NCI-H2107 treated with DMSO at 0.1 percent for 48 hours (cell line): Measurements from ENCODE around the gene KLF1.
"Not testable (repeated sequence)": the region's sequence is repeated elsewhere in the genome, so short reads cannot be mapped to it uniquely, and the experiment has no call there.

ENCODE experiments used
- DNase-seq: peaks from one replicate; lab custom pipeline; 2025; ENCODE audit not compliant: unreplicated experiment; lab: John Stamatoyannopoulos, UW

KLF1 gene

DNA sequence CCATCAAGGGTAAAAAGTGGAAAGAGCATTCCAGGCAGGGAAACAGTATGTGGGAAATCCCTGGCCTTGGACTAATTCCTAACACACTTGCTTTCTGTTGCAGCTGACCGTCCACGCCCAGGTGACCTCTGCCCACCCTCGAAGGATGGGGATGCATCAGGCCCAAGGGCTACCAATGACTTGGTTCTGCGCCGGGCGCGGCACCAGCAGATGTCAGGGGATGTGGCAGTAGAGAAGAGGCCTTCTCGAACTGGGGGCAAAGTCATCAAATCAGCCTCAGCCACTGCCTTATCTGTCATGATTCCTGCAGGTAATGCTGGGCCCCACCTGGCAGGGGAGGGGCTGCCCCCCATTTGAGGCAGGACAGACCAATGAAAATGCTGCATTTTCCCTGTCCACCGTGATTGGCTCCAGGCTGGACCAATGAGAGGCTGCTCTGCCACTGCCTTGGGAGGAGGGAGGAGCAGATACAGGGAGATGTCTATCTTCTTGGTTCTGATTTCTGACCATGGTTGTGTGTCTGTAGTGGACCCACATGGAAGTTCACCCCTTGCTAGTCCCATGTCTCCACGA lies 18.4 kb downstream of the KLF1 start:
- DNase-seq, result no peak

GRCh38 chr19:12867120-12868099 lies 19.6 kb downstream of the KLF1 start:
- no peak for DNase-seq

DNA sequence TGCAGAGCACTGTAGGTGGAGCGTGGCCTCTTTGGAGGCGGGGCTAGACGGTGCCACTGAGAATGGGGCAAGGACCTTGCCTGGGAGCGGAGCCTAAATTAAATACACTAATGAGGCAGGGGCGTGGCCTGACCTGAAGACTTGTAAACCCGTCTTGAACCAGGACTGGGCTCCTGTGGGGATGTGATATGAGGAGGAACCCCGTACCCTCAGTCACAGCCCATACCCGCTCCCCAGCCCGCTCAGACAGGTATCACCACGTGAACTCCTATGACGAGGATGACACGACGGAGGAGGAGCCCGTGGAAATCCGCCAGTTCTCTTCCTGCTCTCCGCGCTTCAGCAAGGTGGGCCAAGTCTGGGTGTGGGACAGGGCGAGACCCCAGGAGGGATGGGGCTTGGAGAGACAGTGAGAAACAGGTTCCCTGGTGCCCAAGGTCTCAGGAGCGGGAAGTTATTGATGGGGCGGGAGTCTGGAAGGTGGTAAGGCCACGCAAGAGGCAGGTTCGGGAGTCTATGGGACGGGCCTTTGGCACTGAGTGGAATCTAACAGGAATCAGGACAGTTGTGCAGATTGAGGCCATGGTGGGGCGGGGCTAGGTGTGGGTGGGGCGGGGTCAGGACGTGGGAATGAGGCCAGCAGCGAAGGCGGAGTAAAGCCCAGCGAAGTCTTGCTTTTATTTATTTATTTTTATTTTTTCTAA lies 20.4 kb downstream of the KLF1 start:
- no peak for DNase-seq

DNA sequence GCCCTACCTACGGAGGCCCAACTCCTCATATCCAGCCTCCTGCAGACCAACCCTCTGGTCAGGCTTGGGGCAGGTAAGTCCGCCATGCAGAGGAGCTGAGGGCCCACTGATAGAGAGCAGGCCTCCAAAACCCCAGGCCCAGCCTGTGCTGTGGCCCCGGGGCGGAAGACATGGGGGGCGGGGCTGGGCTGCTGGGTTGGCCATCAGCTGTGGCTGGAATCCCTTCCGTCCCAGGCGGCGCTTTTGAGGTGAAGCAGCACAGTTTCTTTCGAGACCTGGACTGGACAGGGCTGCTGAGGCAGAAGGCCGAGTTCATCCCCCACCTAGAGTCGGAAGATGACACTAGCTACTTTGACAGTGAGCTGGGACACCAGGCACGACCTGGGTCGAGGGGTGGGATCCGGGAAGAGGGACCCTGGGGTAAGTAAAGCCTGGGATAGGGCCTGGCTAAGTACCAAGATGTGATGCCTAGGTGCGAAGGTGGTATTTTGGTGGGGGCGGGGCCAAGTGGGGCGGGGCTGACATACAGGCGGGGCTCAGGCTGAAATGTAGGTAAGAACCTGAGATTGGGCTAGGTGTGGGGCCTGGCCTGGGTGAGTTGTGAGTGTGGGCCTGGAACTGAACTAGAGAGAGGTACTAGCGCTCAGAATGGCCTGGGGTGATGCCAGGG lies 21.1 kb downstream of the KLF1 start:
- DNase-seq, result no peak

- no peak for DNase-seq
Measured at GRCh38 chr19:12864721-12865715, 22.0 kb downstream of the KLF1 start.

- no peak for DNase-seq
Measured at GRCh38 chr19:12864143-12864542, 22.9 kb downstream of the KLF1 start.

DNA sequence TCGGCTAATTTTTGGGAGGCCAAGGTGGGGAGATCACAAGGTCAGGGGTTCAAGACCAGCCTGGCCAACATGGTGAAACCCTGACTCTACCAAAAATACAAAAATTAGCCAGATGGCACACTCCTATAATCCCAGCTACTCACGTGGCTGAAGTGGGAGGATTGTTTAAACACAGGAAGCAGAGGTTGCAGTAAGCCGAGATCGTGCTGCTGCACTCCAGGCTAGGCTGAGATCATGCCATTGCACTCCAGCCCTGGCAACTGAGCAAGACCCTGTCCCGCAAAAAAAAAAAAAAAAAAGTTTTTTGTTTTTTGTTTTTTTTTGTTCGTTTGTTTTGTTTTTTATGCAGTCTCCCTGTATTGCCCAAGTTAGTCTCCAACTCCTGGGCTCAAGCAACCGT lies 27.5 kb downstream of the KLF1 start:
- no peak for DNase-seq

- DNase-seq, result no peak
Measured at GRCh38 chr19:12858041-12858928, 28.7 kb downstream of the KLF1 start.

GRCh38 chr19:12856653-12857052 lies 30.3 kb downstream of the KLF1 start:
- DNase-seq, result no peak

- DNase-seq, result peak; percentile 23
Measured at GRCh38 chr19:12847159-12848139, 39.6 kb downstream of the KLF1 start.

DNA sequence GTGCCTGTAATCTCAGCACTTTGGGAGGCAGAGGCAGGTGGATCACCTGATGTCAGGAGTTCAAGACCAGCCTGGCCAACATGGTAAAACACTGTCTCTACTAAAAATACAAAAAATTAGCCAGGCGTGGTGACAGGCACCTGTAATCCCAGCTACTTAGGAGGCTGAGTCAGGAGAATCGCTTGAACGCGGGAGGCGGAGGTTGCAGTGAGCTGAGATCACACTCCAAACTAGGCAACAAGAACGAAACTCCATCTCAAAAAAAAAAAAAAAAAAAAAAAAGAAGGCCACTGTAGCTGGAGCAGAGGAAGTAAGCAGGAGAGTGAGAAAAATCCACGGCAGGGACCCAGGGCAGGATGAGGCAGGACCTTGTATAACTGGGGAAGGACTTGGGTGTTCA lies 40.4 kb downstream of the KLF1 start:
- DNase-seq, result not testable (repeated sequence)

- DNase-seq, result no peak
Measured at GRCh38 chr19:12843999-12844732, 42.8 kb downstream of the KLF1 start.

DNA sequence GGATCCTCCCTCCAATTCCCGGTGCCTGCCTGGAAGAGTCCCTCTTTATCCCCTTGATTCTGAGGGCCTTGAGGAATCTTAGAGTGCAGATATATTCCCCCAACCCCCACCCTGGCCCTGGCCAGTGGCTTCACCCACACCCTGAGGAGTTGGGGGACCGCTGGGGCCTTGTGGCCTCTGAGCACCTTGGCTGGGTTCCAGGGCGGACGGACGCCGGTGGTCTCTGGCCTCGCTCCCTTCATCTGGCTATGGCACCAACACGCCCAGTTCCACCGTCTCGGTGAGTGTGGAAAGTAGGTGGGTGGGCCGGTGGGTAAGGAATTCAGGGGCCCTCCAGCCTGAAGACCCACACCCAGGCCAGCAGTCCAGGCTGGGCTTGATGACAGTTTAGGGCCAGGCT lies 43.7 kb downstream of the KLF1 start:
- DNase-seq, result no peak

DNA sequence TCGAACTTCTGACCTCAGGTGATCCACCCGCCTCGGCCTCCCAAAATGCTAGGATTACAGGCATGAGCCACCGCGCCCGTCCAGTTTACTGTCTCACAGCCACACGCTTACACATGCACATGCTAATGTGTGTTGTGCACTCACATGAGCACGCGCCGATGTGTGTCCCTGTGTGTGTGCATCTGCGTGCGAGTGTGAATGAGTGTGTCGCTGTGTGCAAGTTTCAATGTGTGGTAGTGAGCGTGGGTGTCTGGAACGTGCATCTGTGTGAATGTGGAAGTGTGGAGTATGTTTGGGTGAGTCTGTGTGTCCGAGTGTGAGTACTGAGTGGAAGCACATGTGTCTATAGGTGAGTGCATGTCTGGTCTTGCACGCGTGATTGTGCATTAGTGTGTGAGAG lies 44.5 kb downstream of the KLF1 start:
- no peak for DNase-seq

DNA sequence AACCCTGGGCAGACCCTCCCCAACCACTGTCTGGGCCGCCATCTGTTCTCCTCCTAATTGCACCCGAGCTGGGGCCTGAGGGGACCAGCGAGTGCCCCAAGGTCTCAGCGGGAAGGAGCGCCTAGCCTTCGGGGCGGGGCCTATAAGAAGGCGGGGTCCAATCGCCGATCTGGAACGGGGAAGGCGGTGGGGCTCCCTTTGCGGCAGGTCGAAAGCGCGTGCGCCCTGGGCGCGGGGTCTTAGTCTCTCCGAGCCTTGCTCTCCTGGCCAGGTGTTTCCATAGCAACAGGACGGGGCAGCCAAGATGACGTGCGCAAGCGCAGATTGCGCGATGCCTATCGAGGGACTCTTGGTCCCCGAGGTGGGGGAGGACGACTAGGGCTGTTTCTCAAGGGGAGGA lies 45.9 kb downstream of the KLF1 start:
- no peak for DNase-seq

- DNase-seq, result no peak
Measured at GRCh38 chr19:12840091-12841079, 46.6 kb downstream of the KLF1 start.
